Measurements from ENCODE around the gene NEK10.

NEK10 gene

GRCh38 chr3:27224197-27224596, 145.0 kb downstream of the NEK10 start:
- DNase-seq: no peak

- DNase-seq: no peak
These were observed 147.8 kb downstream of the NEK10 start for GRCh38 chr3:27221264-27221932.

GRCh38 chr3:27220166-27220565, 149.0 kb downstream of the NEK10 start:
- no peak for DNase-seq

- DNase-seq: no peak
These were observed 149.9 kb downstream of the NEK10 start for GRCh38 chr3:27219127-27219845.

- DNase-seq: no peak
These were observed 152.1 kb downstream of the NEK10 start for GRCh38 chr3:27216955-27217552.

GRCh38 chr3:27216295-27216855, 152.8 kb downstream of the NEK10 start:
- no peak for DNase-seq

GRCh38 chr3:27213450-27213849, 155.7 kb downstream of the NEK10 start:
- no peak for DNase-seq

- DNase-seq: no peak
These were observed 159.4 kb downstream of the NEK10 start for GRCh38 chr3:27209617-27210264.

GRCh38 chr3:27208961-27209616, 160.1 kb downstream of the NEK10 start:
- no peak for DNase-seq

- no peak for DNase-seq
These were observed 166.2 kb downstream of the NEK10 start for GRCh38 chr3:27202959-27203358.

- no peak for DNase-seq
These were observed 167.7 kb downstream of the NEK10 start for GRCh38 chr3:27201492-27201891.

GRCh38 chr3:27200721-27201489, 168.3 kb downstream of the NEK10 start:
- no peak for DNase-seq

GRCh38 chr3:27194861-27195483, 174.2 kb downstream of the NEK10 start:
- peak; percentile 3 for DNase-seq

- DNase-seq: no peak
These were observed 176.1 kb downstream of the NEK10 start for GRCh38 chr3:27193056-27193455.

- no peak for DNase-seq
These were observed 183.2 kb downstream of the NEK10 start for GRCh38 chr3:27186013-27186412.

GRCh38 chr3:27185231-27185989, 183.8 kb downstream of the NEK10 start:
- DNase-seq: no peak

- no peak for DNase-seq
These were observed 184.9 kb downstream of the NEK10 start for GRCh38 chr3:27184261-27184660.

GRCh38 chr3:27176256-27176655, 192.9 kb downstream of the NEK10 start:
- no peak for DNase-seq

GRCh38 chr3:27174530-27174929, 194.7 kb downstream of the NEK10 start:
- no peak for DNase-seq

- DNase-seq: no peak
These were observed 198.1 kb downstream of the NEK10 start for GRCh38 chr3:27171113-27171512.

GRCh38 chr3:27166888-27167287, 202.3 kb downstream of the NEK10 start:
- peak; percentile 11 for DNase-seq

Data from COR-L47 (cell line).